Astrocyte (in vitro differentiated cells and primary cell): Measurements from ENCODE around the gene RRP9. TPM values are rescaled to one million over a fixed set of nuclear protein-coding genes. Genes with fewer than 3 reads are reported as not detected.

Source experiments
- DNase-seq: peaks from one replicate; pipeline ENCODE4 v3.0.0-alpha.2; 2010; ENCODE audit warnings: low read depth
- FAIRE-seq: peaks from 2 replicates; lab custom pipeline; 2011; peaks lifted over from hg19 to GRCh38; lab: Jason Lieb, UNC
- H2AFZ ChIP-seq: 2 replicates; pipeline ENCODE4 v1.6.0; 2012; ENCODE audit warnings: low read depth, low read length, inconsistent platforms
- H3K27ac ChIP-seq: 2 replicates; pipeline ENCODE4 v1.5.1; 2011; ENCODE audit warnings: low read depth, low read length, inconsistent platforms
- H3K27me3 ChIP-seq: 2 replicates; pipeline ENCODE4 v1.6.0; 2011; ENCODE audit warnings: low read length, inconsistent platforms; ENCODE audit not compliant: insufficient read depth
- H3K36me3 ChIP-seq: 2 replicates; pipeline ENCODE4 v1.5.1; 2011; ENCODE audit warnings: low read length, inconsistent platforms; ENCODE audit not compliant: insufficient read depth
- H3K4me1 ChIP-seq: 2 replicates; pipeline ENCODE4 v1.5.1; 2011; ENCODE audit warnings: low read length, inconsistent platforms; ENCODE audit not compliant: insufficient read depth
- H3K4me2 ChIP-seq: 2 replicates; pipeline ENCODE4 v1.6.0; 2012; ENCODE audit warnings: low read length, inconsistent platforms
- H3K4me3 ChIP-seq: 2 replicates; pipeline ENCODE4 v1.5.1; 2011; ENCODE audit warnings: low read depth, mild to moderate bottlenecking, low read length, inconsistent platforms; ENCODE audit not compliant: insufficient read depth
- H3K79me2 ChIP-seq: 2 replicates; pipeline ENCODE4 v1.6.0; 2012; ENCODE audit warnings: mild to moderate bottlenecking, low read length, inconsistent platforms; ENCODE audit not compliant: insufficient read depth
- H3K9ac ChIP-seq: 2 replicates; pipeline ENCODE4 v1.6.0; 2012; ENCODE audit warnings: mild to moderate bottlenecking, low read length, inconsistent platforms
- H3K9me3 ChIP-seq: 2 replicates; pipeline ENCODE4 v1.5.1; 2012; ENCODE audit warnings: low read depth, mild to moderate bottlenecking, low read length, inconsistent platforms; ENCODE audit not compliant: insufficient read depth
- H4K20me1 ChIP-seq: 2 replicates; pipeline ENCODE4 v1.6.0; 2012; ENCODE audit warnings: low read length, inconsistent platforms; ENCODE audit not compliant: insufficient read depth
- H3K27ac Mint-ChIP-seq: one replicate; pipeline ENCODE4 v1.8.0; 2021; ENCODE audit warnings: mild to moderate bottlenecking, mixed read lengths; ENCODE audit not compliant: unreplicated experiment
- H3K27me3 Mint-ChIP-seq: one replicate; pipeline ENCODE4 v1.8.0; 2021; ENCODE audit warnings: low read depth, mixed read lengths; ENCODE audit not compliant: unreplicated experiment
- H3K36me3 Mint-ChIP-seq: one replicate; pipeline ENCODE4 v1.8.0; 2021; ENCODE audit warnings: low read depth, mixed read lengths; ENCODE audit not compliant: unreplicated experiment
- H3K4me1 Mint-ChIP-seq: one replicate; pipeline ENCODE4 v1.8.0; 2021; ENCODE audit warnings: low read depth, mixed read lengths; ENCODE audit not compliant: unreplicated experiment
- H3K4me3 Mint-ChIP-seq: one replicate; pipeline ENCODE4 v1.8.0; 2021; ENCODE audit warnings: mild to moderate bottlenecking, moderate library complexity, mixed read lengths; ENCODE audit not compliant: unreplicated experiment
- H3K9me3 Mint-ChIP-seq: one replicate; pipeline ENCODE4 v1.8.0; 2021; ENCODE audit warnings: mild to moderate bottlenecking, mixed read lengths; ENCODE audit not compliant: unreplicated experiment
- CTCF ChIP-seq: IDR thresholded peaks from 2 replicates; pipeline ENCODE4 v1.5.1; 2011; ENCODE audit warnings: low read depth, mild to moderate bottlenecking, inconsistent platforms, low read length, moderate library complexity; ENCODE audit not compliant: insufficient read depth
- EZH2 ChIP-seq: IDR thresholded peaks from 2 replicates; pipeline ENCODE4 v1.6.1; 2012; ENCODE audit warnings: mild to moderate bottlenecking, low read length, inconsistent platforms; ENCODE audit not compliant: insufficient read depth
- total RNA-seq: library from RNA; stranded (reverse); gene quantifications from 2 replicates; pipeline ENCODE4 v1.2.1, GENCODE V29; 2021

Gene RRP9
- total RNA-seq, 1 donor from 2014 or later = 22.9 TPM

DNA sequence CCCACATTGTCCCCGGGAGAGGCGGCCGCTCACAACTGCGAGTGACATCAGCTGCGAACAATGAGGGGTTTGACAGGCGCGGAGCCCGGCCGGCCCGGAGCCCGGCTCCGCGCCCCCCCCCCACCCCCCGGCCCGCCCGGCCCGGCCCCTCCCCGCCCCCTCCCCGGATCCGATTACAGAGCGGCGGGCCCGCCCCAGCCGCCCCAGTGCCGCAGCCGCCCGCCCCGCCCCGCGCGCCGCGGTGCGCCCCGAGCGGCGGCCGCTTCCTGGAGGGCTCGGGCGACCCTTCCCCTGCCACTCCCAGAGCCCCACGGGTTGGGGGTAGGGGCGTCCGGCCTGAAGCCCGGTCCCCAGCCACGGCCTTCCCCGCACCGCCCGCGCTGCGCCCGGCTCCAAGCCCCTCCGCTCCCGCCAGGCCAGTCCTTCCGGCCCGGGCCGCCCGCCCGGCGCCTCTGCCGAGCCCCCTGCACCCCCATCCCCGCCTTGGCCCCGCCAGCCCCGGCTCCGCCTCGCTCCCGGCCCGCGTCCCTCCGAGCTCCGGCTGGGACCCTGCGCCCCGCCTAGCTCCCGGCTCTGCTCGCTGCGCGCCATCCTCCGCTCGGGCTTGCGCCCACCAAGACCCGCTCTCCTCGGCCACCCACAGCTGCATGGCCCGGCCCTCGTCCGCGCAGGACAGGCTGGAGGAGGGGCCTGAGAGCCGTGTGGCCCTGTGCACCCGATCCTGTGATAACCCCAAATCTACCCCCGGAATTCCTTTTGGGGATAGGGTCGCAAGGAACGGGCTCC is 25.9 kb upstream of the RRP9 start, which contains the start of gene PCBP4:
Gene PCBP4 (minus strand): TSS at position 71 of the 786 bp plus-strand sequence. CDS start 6,214 bp downstream, outside the sequence.
- H3K27me3 Mint-ChIP-seq = no peaks in the 10 kb centered on the region
- H3K36me3 Mint-ChIP-seq = peaks cover 11% of the 10 kb centered on the region
- H3K4me2 ChIP-seq = peak within 1 kb of the TSS; percentile 98
- TF ChIP-seq EZH2 (no peak), CTCF (no peak)
- H3K4me3 Mint-ChIP-seq = peak within 1 kb of the TSS; percentile 90
- peaks cover 44% of the 10 kb centered on the region for H3K79me2 ChIP-seq
- peaks cover 3% of the 10 kb centered on the region for H3K9me3 Mint-ChIP-seq
- no peak within 1 kb of the TSS for H3K27ac Mint-ChIP-seq
- H3K9me3 ChIP-seq = no peaks in the 10 kb centered on the region
- H4K20me1 ChIP-seq = peaks cover 48% of the 10 kb centered on the region
- H3K4me3 ChIP-seq = peak within 1 kb of the TSS; percentile 86
- H3K9ac ChIP-seq = peak within 1 kb of the TSS; percentile 85
- DNase-seq = no peak
- H3K27ac ChIP-seq = peak within 1 kb of the TSS; percentile 47
- no peaks in the 10 kb centered on the region for H3K36me3 ChIP-seq
- H3K4me1 ChIP-seq = peaks cover 15% of the 10 kb centered on the region
- no peak for FAIRE-seq
- H3K27me3 ChIP-seq = no peaks in the 10 kb centered on the region
- H3K4me1 Mint-ChIP-seq = peaks cover 14% of the 10 kb centered on the region
- peak within 1 kb of the TSS; percentile 77 for H2AFZ ChIP-seq

- Histone ChIP-seq H3K9me3 (no peaks in the 10 kb centered on the region), H3K36me3 (no peaks in the 10 kb centered on the region), H4K20me1 (peaks cover 54% of the 10 kb centered on the region), H3K27ac (peak overlapping the region; percentile 47), H3K79me2 (peaks cover 44% of the 10 kb centered on the region), H3K4me1 (peaks cover 15% of the 10 kb centered on the region), H3K9ac (peak overlapping the region; percentile 85), H3K4me2 (peak overlapping the region; percentile 98), H3K4me3 (peak overlapping the region; percentile 86), H3K27me3 (no peaks in the 10 kb centered on the region), H2AFZ (peak overlapping the region; percentile 77)
- FAIRE-seq (no peak), DNase-seq (no peak)
- Mint-ChIP-seq H3K4me1 (peaks cover 14% of the 10 kb centered on the region), H3K27me3 (peaks cover 1% of the 10 kb centered on the region), H3K9me3 (peaks cover 3% of the 10 kb centered on the region), H3K4me3 (peak overlapping the region; percentile 90), H3K36me3 (peaks cover 11% of the 10 kb centered on the region), H3K27ac (no peak overlapping the region)
- TF ChIP-seq CTCF (no peak), EZH2 (no peak)
Measured at GRCh38 chr3:51966922-51967383, 25.2 kb upstream of the RRP9 start.
